ENCODE results near the gene SLC12A7.

The SLC12A7 gene

GRCh38 chr5:1044117-1044516, 67.7 kb downstream of the SLC12A7 start:
- Histone ChIP-seq H3K9me3 (ENCODE audit: insufficient read depth, low read depth, low read length) (peaks cover 3% of the 10 kb centered on the region; the same call in 1 of the 2 replicates), H3K9ac (ENCODE audit: low read depth, low read length, poor library complexity, severe bottlenecking) (no peak overlapping the region)

GRCh38 chr5:1043327-1043726, 68.5 kb downstream of the SLC12A7 start:
- H4K20me1 ChIP-seq (ENCODE audit: insufficient read depth, low read length, poor library complexity, severe bottlenecking), result no peaks in the 10 kb centered on the region
- H3K4me1 ChIP-seq (ENCODE audit: insufficient read depth, low read length, poor library complexity, severe bottlenecking), result no peaks in the 10 kb centered on the region
- H3K79me2 ChIP-seq (ENCODE audit: insufficient read depth, low read length), result no peaks in the 10 kb centered on the region
- H3K4me2 ChIP-seq (ENCODE audit: low read depth, low read length, poor library complexity, severe bottlenecking), result no peak overlapping the region
- no peak overlapping the region for H3K9ac ChIP-seq (ENCODE audit: low read depth, low read length, poor library complexity, severe bottlenecking)
- no peak overlapping the region for H3K4me3 ChIP-seq (ENCODE audit: low read length, poor library complexity, severe bottlenecking)
- peaks cover 3% of the 10 kb centered on the region; the same call in 1 of the 2 replicates for H3K9me3 ChIP-seq (ENCODE audit: insufficient read depth, low read depth, low read length)
- TF ChIP-seq EZH2phosphoT487 (IDR thresholded peaks at IDR 0.05; ENCODE audit: borderline replicate concordance), result no peak
- no peak for TF ChIP-seq CTCF (conservative IDR thresholded peaks at IDR 0.05; ENCODE audit: low read length)
- no peaks in the 10 kb centered on the region for H3K9me2 ChIP-seq (replicated peaks; ENCODE audit: low read depth, low read length)
- no peak overlapping the region for H2AFZ ChIP-seq (ENCODE audit: low read length)
- no peaks in the 10 kb centered on the region for H3F3A ChIP-seq (ENCODE audit: low read depth)
- H3K27me3 ChIP-seq (ENCODE audit: insufficient read depth, low read length, poor library complexity, severe bottlenecking), result no peaks in the 10 kb centered on the region
- H3K36me3 ChIP-seq (ENCODE audit: insufficient read depth, low read length), result peaks cover 12% of the 10 kb centered on the region; the same call in 1 of the 2 replicates

More at GRCh38 chr5:1044117-1044516, 67.7 kb downstream of the SLC12A7 start:
- Histone ChIP-seq H3K4me3 (ENCODE audit: low read length, poor library complexity, severe bottlenecking) (no peak overlapping the region), H3K9me2 (replicated peaks; ENCODE audit: low read depth, low read length) (no peaks in the 10 kb centered on the region), H3K4me2 (ENCODE audit: low read depth, low read length, poor library complexity, severe bottlenecking) (no peak overlapping the region), H3K36me3 (ENCODE audit: insufficient read depth, low read length) (peaks cover 8% of the 10 kb centered on the region; the same call in 1 of the 2 replicates), H3F3A (ENCODE audit: low read depth) (no peaks in the 10 kb centered on the region), H4K20me1 (ENCODE audit: insufficient read depth, low read length, poor library complexity, severe bottlenecking) (no peaks in the 10 kb centered on the region), H3K79me2 (ENCODE audit: insufficient read depth, low read length) (no peaks in the 10 kb centered on the region), H2AFZ (ENCODE audit: low read length) (no peak overlapping the region), H3K27me3 (ENCODE audit: insufficient read depth, low read length, poor library complexity, severe bottlenecking) (no peaks in the 10 kb centered on the region), H3K4me1 (ENCODE audit: insufficient read depth, low read length, poor library complexity, severe bottlenecking) (no peaks in the 10 kb centered on the region)
- TF ChIP-seq CTCF (conservative IDR thresholded peaks at IDR 0.05; ENCODE audit: low read length) (no peak), EZH2phosphoT487 (IDR thresholded peaks at IDR 0.05; ENCODE audit: borderline replicate concordance) (no peak)

GRCh38 chr5:1042626-1043025, 69.2 kb downstream of the SLC12A7 start:
- Histone ChIP-seq H3K9me3 (ENCODE audit: insufficient read depth, low read depth, low read length) (peaks cover 3% of the 10 kb centered on the region; the same call in 1 of the 2 replicates), H4K20me1 (ENCODE audit: insufficient read depth, low read length, poor library complexity, severe bottlenecking) (no peaks in the 10 kb centered on the region), H3K9me2 (replicated peaks; ENCODE audit: low read depth, low read length) (no peaks in the 10 kb centered on the region), H3K79me2 (ENCODE audit: insufficient read depth, low read length) (no peaks in the 10 kb centered on the region), H3K36me3 (ENCODE audit: insufficient read depth, low read length) (peaks cover 12% of the 10 kb centered on the region; the same call in 1 of the 2 replicates), H2AFZ (ENCODE audit: low read length) (no peak overlapping the region), H3K4me2 (ENCODE audit: low read depth, low read length, poor library complexity, severe bottlenecking) (no peak overlapping the region), H3K27me3 (ENCODE audit: insufficient read depth, low read length, poor library complexity, severe bottlenecking) (no peaks in the 10 kb centered on the region), H3F3A (ENCODE audit: low read depth) (no peaks in the 10 kb centered on the region), H3K4me1 (ENCODE audit: insufficient read depth, low read length, poor library complexity, severe bottlenecking) (no peaks in the 10 kb centered on the region), H3K9ac (ENCODE audit: low read depth, low read length, poor library complexity, severe bottlenecking) (no peak overlapping the region), H3K4me3 (ENCODE audit: low read length, poor library complexity, severe bottlenecking) (no peak overlapping the region)
- no peak for TF ChIP-seq CTCF (conservative IDR thresholded peaks at IDR 0.05; ENCODE audit: low read length)
- no peak for TF ChIP-seq EZH2phosphoT487 (IDR thresholded peaks at IDR 0.05; ENCODE audit: borderline replicate concordance)

Data from Loucy (cell line).